Measurements from ENCODE around the gene ANKIB1.
"Not testable (repeated sequence)": the region's sequence is repeated elsewhere in the genome, so short reads cannot be mapped to it uniquely, and the experiment has no call there.

ANKIB1 gene

DNA sequence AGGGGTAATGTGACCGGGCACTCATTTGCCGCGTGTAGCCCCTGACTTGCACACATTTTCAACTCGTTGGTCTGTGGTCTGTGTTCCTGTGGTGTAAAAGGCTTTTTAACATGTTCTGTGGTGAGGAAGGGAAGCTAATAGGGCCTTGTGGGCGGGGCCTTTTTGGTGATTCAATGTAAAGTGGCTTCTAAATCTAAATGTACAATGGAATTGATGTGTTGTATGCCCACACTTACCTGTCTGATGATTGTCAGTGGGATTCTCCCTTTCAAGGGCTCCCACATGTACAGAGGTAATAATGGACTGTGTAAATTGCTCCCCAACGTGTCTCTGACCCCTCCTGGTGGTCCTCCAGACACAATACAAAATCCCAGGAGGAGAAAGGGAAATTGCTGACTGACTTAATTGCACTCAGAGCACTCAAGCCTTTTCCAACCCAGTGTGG is 158.4 kb downstream of the ANKIB1 start:
- peak in 2 of 5 experiments; percentile 28 to 70 for DNase-seq

DNA sequence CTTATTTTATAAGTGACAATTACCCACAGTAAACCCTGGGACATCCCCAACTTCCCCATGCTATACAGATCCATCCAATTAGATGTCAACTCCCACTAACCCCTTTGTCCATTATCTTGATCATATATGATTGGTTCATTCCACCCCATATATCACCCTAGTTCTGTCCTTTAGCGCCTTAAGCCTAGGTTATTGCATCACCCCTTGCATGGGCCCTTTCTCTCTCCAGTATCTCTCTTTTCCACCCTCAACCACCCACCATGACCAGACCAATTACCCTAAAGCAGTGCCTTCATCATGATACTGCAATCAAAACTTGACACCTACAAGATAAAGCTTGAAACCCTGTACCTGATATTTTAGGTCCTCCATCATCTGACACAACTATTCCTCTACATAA is 163.6 kb downstream of the ANKIB1 start:
- no peak for DNase-seq

DNA sequence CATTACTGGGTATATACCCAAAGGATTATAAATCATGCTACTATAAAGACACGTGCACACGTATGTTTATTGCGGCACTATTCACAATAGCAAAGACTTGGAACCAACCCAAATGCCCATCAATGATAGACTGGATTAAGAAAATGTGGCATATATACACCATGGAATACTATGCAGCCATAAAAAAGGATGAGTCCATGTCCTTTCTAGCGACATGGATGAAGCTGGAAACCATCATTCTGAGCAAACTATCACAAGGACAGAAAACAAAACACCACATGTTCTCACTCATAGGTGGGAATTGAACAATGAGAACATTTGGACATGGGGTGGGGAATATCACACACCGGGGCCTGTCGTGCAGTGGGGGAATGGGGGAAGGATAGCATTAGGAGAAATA is 164.4 kb downstream of the ANKIB1 start:
- not testable (repeated sequence) for DNase-seq

DNA sequence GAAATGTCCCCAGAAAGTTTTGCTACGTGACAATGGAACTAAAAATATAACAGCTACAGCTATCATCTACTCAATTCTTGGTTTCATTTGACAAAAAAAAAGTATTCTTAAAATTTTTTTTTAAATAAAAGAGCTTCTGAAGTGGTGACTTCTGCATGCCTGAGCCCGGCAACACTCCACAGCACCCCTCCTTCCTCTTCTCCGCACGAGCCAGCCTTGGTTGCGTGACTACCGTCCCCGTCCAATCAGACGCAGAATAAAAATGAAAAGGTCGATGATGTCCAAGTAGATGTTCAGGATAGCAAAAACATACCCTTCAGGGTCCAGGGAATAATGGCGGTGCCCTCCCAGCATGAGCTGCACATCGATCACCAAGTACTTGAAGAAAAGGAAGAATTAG is 167.0 kb downstream of the ANKIB1 start:
- no peak for DNase-seq

DNA sequence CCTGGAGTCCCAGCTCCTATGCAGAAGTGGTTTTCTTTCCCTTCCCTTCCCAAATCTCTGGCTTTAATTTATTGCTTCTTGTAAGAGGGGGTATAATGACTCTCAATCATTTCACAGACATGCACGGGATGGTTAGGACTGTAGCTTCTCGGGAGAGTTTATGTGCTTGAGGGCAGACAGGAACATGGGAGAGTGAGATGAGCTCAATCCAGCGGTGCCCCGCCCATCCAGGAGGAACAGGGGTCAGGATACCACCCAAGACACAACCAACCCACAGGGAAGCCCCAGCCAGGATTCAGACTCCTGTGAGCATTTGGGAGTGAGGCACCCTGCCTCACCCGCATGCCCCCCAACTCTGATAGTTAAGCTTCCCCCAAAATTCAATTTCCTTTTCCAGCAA is 167.8 kb downstream of the ANKIB1 start:
- no peak for DNase-seq

DNA sequence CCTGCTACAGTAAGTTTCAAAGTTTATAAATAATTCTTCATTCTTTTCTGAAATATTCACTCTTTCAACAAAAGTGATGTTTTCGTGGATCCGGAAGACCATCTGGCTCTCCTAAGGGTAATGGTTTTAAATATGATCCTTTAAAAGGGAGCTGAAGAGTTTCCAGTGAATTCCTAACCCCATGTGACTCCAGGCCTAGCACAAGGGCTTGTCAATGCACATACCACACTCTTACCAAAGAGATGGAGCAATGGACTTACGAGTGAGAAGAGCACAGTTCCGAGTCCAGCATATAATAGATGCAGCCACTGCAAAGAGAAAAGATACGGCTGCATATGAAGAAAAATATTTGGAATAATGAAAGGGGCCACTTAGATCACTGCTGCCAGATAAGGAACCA is 169.5 kb downstream of the ANKIB1 start:
- no peak for DNase-seq

GRCh38 chr7:92417913-92418312 is 172.1 kb downstream of the ANKIB1 start:
- no peak for DNase-seq

DNA sequence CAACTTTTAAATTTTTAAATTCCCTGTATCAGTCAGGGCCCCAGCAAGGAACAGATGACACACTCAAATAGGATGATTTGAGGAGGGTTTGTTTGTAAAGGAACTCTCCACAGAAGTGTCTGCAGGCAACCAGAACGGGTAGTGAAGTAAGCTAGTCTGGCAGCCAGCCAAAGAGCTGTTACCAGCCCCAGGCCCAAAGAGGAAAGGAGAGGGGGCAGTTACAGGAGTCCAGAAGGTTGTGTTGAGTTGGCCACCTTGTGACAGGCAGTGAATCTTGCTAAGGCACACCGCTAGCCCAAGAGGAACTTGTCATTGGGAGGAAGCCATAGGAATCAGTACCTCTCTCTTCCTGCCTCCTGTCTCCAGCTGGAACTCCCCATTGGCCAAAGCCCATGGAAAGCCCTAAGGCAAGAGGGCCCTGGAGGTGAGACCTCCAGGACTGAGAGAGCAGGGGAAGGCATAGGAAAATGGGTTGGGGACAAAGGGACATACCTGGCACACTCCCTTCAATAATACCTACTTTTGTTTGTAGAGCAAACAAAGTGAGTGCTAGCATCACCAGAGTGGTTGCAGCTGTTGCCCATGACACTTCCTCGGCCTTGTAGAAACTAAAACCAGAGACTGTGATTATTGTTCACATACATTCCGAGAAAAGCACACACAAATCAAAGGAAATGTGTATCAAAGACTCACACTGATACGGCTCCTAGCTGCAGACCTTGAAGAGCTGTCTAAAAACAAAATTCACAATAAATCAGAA is 176.1 kb downstream of the ANKIB1 start:
- no peak for DNase-seq

DNA sequence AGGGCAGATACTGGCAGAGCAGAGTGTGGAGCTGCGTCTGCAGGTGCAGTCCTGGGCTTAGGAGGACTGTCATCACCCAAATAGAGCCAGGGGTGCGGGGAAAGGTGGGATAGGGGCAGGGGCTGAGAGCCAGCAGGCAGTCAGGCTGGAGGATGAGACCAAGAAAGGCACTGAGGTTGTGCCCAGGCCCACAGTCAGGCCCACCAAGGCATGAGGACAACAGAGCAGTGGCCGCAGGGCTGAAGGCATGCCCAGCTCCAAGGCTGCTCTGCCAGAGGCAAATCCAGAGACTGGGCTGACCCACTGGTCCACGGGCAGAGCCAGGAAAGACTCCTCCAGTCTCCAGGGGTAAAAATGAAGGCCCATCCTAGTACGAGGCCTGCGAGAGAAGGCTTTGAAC is 177.2 kb downstream of the ANKIB1 start:
- no peak for DNase-seq

DNA sequence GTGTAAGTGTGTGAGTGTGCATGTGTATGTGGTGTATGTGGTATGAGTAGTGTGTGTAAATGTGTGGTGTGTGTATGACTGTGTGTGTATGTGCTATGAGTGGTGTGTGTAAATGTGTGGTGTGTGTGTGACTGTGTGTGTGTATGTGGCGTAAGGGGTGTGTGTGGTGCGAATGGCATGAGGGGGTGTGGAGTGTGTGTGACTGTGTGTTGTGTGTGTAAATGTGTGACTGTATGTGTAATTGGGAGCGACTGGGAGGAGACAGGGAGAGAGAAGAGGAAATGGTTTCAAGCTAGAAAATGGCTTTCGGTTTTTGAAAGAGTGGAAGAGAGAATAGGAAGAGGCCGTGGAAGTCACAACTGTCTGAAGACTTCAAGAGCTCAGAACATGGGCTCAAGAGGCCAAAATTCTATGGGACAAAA is 177.9 kb downstream of the ANKIB1 start:
- DNase-seq, result peak in 1 of 5 experiments; percentile 41

- peak in 1 of 5 experiments; percentile 45 for DNase-seq
These were observed 179.7 kb downstream of the ANKIB1 start for GRCh38 chr7:92425311-92425947.

DNA sequence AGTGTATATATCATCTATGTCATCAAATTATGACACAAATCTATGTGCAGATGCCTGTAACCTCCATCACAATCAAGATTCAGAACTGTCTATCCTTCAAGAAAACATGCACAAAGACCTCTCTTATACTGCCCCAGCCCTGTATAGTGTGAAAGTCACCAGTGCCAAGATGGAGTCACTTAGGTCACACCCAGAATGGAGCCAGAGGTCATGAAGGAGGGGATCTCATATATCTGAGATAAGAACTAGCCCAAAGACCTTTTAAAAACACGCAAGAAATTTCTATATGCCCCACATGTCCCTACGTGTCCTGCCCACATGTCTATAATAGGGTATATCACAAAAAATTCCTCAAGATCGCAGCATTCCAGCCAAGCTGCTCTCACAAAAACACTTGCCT is 181.4 kb downstream of the ANKIB1 start:
- DNase-seq, result no peak

GRCh38 chr7:92432299-92432946 is 186.6 kb downstream of the ANKIB1 start:
- DNase-seq, result no peak

DNA sequence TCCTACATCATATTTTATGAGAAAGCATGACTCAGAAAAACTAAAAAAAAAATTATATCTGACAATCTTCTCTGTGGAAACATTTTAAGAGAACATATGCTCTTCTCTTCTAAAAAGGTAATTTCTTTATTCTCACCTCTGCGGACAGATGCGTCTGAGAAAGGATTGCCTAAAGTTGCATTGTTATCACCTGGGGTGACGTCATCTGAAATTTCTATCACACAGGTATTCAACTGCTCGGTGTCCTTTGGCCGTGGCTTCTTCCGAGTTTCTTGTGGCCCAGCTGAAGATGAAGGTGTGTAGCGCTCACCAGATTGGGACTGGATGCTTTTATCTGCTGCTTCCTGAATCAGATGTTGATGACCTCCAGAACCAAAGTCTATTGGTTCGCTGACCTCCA is 187.2 kb downstream of the ANKIB1 start:
- no peak for DNase-seq

DNA sequence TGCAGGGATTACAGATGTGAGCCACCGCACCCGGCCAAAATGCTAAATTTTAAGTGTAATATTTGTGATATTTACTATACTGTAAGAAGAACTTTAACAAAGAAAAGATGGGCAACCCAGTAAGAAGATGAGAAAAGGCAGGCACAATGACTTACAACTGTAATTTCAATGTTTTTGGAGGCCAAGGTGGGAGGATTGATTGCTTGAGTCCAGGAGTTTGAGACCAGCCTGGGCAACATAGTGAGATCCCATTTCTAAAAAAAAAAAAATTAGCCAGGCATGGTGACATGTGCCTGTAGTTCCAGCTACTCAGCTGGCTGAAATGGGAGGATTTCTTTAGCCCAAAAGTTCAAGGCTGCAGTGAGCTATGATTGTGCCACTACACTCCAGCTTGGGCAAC is 189.8 kb downstream of the ANKIB1 start:
- no peak for DNase-seq

DNA sequence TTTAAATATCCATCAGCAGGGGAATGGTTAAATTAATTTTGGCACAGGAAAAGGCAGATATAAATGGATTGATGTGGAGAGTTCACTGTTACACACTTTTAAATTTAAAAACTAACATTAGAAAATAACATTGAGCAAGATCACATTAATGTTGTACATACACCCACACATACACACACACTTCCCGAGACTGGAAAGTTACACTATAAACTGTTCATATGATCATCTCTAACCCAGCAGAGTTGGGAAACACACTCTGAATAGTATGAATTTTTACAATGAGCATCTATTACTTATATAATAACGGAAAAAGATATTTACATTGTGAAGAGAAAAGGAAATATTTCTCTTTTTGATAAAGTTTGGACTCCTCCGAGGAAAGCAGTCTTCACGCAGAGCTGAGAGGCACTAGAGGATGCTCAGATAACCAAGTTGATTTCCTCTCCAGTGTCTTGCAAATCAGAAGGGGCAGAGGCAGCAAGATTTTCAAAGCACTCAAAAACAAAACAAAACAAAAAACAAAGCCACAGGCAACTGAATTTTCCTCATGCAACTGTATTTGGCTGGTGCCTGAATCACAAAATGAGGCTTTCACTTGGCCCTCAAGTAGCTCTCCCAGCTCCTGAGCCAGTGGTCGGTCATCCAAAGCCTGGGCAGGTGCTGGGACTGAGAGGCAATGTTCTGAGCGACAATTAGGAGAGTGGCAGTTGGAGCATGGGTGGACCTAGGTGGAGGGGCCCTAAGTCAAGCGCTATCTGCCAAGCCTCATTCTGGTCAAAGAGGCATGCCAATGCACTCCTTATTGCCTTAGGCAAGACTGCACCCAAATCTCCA is 191.1 kb downstream of the ANKIB1 start:
- DNase-seq, result no peak

- DNase-seq, result no peak
These were observed 192.2 kb downstream of the ANKIB1 start for GRCh38 chr7:92437956-92438491.

DNA sequence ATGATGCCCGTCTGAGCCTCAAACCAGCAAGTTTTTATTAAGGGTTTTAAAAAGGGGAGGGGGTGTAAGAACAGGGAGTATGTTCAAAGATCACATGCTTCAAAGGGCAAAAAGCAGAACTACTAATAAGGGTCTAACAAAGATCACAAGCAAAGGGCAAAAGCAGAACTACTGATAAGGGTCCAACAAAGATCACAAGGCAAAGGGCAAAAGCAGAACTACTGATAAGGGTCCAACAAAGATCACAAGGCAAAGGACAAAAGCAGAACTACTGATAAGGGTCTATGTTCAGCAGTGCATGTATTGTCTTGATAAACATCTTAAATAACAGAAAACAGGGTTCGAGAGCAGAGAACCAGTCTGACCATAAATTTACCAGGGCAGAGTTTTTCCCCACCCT is 196.9 kb downstream of the ANKIB1 start:
- not testable (repeated sequence) for DNase-seq

DNA sequence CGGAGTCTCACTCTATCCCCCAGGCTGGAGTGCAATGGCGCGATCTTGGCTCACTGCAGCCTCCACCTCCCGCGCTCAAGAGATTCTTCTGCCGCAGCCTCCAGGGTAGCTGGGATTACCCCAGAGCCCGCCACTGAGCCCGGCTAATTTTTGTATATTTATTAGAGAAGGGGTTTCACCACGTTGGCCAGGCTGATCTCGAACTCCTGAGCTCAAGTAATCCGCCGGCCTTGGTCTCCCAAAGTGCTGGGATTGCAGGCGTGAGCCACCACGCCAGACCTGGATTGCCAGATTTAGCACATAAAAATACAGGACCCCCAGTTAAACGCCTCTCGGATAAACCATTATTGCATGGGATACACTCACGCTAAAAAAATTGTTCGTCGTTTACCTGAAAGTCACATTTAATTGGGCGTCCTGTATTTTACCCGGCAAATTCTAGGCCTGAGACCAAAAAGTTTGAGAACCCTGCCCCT is 201.1 kb downstream of the ANKIB1 start:
- DNase-seq, result no peak

DNA sequence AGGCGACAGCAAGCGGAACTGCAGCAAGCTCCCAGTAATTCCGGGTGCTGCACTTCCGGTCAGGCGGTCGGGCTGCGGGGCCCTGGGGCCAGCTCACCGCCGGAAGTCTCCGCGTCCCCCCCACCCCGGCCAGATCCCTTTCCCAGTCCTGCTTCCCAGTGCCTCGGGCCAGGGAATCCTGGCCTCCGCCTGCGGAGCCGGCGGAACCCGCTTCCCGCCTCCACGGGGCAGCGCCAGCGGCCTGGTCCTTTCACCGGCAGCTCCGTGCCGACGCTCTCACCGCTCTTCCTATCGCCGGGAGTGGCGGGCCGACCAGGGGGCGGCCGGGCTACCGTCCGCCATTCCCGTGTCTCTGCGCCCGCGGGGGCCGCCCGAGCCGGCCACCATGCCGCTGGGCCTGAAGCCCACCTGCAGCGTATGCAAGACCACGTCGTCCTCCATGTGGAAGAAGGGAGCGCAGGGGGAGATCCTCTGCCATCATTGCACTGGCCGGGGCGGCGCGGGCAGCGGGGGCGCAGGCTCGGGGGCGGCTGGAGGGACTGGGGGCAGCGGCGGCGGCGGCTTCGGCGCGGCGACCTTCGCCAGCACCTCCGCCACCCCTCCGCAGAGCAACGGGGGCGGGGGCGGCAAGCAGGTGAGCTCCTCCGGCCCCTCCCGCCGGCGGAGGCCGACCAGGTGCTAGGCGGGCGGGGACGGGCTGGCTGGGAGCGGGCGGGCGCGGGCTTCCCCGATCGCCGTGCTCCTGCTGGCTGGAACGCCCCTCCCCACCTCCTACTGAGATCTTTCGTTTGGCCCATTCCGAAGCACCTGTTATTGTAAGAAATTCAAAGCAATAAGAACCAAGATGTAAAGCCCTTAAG is 201.8 kb downstream of the ANKIB1 start, which contains the start of gene GATAD1:
Gene GATAD1 (plus strand): TSS at position 138 of the 860 bp plus-strand sequence. CDS start 248 bp downstream, at position 386.
- peak; percentile 47 to 90 (median 68) for DNase-seq

- peak in 4 of 5 experiments; percentile 21 to 77 (median 57) for DNase-seq
These were observed 202.5 kb downstream of the ANKIB1 start for GRCh38 chr7:92448205-92448747.

Measured in T-helper 2 cell (primary cell).